HTR-8/SVneo (cell line): ENCODE measurements around the gene CFAP97D2.
"Not testable (repeated sequence)": the region's sequence is repeated elsewhere in the genome, so short reads cannot be mapped to it uniquely, and the experiment has no call there.

ENCODE experiments used
- DNase-seq: peaks from one replicate; pipeline ENCODE4 v3.0.0; 2011; ENCODE audit warnings: low spot score, mixed read lengths; ENCODE audit not compliant: insufficient read length
- FAIRE-seq: peaks from 2 replicates; lab custom pipeline; 2011; peaks lifted over from hg19 to GRCh38; lab: Jason Lieb, UNC

CFAP97D2 gene

GRCh38 chr13:114260814-114261213, 81.8 kb downstream of the CFAP97D2 start:
- FAIRE-seq (no peak), DNase-seq (no peak)

- FAIRE-seq (no peak), DNase-seq (no peak)
These were observed 82.4 kb downstream of the CFAP97D2 start for GRCh38 chr13:114261328-114261965.

- FAIRE-seq (no peak), DNase-seq (no peak)
These were observed 84.5 kb downstream of the CFAP97D2 start for GRCh38 chr13:114263578-114263977.

GRCh38 chr13:114264313-114264712, 85.3 kb downstream of the CFAP97D2 start:
- DNase-seq, FAIRE-seq: not testable (repeated sequence)

GRCh38 chr13:114264886-114265611, 86.0 kb downstream of the CFAP97D2 start:
- peak; percentile 5 for DNase-seq

GRCh38 chr13:114266241-114266640, 87.2 kb downstream of the CFAP97D2 start:
- no peak for FAIRE-seq

More at GRCh38 chr13:114264886-114265611, 86.0 kb downstream of the CFAP97D2 start:
- FAIRE-seq: no peak

GRCh38 chr13:114268344-114269280, 89.6 kb downstream of the CFAP97D2 start:
- no peak for FAIRE-seq
- DNase-seq: no peak

More at GRCh38 chr13:114266241-114266640, 87.2 kb downstream of the CFAP97D2 start:
- no peak for DNase-seq

GRCh38 chr13:114269281-114269770, 90.3 kb downstream of the CFAP97D2 start:
- FAIRE-seq: no peak

More at GRCh38 chr13:114269281-114269770, 90.3 kb downstream of the CFAP97D2 start:
- DNase-seq: no peak
